ENCODE data around the gene IKZF1.

Gene IKZF1

DNA sequence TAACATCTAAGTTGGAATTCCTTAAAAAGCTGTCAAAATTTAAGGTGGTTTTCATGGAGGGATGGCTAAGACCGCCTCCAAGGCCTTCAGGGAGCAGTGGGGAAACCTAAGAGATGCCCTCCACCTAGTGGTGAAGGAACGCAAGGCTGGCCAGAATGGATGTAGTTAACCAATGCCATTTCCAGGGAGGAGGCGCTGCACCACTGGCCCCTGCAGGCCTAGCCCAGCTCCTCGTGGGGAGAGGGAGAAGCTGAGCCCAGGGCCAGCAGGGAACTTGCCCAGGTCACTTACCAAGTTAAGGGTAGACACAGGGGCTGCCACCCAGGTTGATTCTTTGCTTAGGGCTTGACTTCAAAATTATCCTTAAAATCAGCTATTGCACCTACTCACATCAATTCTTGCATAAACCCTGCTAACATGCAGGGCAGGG is 113.6 kb downstream of the IKZF1 start:
- peak; percentile 73 to 83 for DNase-seq

DNA sequence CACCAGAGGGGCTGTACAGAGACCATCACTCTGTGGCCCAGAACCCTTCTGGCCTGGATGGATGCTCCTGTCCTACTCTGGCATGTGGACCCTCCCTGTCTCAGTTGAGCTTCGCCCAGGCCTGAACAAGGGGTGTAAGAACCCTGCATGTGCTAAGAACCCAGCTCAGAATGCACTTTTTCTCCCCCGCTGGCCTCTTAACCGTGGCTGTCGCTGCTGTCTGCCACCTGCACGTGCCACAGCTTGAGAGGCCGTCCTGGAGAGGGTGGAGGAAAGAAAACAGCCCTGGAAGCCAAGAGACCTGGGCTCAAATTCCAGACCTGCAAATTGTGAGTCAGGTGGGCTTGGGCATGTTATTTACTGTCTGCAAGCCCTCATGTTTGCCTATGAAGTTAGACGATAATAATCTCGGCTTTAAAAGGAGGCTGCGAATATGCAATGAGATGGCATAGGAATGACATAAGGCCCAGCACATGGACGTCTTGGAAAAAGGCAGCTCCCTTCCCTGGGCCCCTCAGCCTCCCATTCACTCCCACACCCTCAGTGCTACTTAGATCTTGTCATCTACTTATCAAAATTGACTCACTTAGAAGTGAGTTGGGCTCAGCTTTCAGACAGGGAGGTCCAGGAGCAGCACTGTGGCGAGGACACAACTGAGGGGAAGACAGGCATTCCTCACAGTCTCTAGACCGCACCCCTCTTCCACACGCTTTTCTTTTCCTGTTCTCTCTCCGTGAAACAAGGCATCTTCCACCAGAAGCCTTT is 114.2 kb downstream of the IKZF1 start:
- no peak for DNase-seq

DNA sequence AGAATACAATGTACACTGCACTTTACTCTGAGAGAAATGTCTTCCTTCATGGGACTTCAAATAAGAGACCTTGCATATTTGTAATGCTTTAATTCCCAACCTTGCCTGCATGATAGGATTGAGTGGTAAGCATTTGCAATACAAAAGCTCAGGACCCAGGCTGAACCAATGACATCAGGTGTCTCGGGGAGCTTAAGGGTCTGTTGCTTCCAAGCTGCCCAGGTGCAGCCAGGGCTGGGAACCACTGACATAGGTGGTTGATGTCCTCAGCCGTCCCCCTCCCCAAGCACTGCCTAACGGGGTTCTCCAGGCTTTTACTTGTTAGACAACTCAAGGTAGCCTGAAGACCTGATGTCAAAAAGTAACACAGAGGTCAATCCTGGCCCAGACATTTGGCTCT is 116.5 kb downstream of the IKZF1 start:
- no peak for DNase-seq

DNA sequence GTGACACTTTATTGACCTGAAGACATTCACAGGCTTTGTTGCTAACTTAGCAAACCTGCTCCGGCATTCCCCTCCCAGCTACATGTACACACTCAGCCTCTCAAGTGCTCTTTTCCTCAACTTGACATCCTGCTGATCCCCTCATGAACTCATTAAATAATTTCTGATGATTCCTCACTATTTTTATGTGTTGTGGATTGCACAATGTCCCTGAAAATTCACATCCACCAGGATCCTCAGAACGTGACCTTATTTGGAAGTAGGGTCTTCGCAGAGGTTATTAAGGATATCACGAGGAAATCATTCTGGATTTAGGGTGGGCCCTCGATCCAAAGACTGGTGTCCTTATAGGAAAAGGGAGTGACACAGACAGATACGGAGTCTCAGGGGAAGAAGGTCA is 118.3 kb downstream of the IKZF1 start:
- DNase-seq, result no peak

DNA sequence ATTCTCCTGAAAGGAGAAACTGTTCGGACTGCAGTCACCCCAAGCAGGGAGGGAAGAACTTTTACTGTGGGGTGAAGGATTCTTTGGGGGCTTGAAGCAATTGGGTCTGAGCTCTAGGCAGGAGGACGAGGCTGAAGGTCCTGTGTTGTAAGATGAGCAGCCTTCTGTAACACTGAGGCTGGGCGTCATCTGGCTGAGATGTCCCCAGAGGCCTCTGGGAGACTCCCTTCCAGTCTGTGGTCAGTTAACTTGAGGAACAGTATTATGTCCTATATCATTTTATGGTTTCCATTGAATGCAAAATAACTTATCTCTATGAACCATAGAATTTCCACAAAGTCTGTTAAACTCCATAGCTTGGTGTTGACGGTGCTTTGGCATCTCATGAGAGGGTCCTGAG is 119.3 kb downstream of the IKZF1 start:
- DNase-seq, result no peak

DNA sequence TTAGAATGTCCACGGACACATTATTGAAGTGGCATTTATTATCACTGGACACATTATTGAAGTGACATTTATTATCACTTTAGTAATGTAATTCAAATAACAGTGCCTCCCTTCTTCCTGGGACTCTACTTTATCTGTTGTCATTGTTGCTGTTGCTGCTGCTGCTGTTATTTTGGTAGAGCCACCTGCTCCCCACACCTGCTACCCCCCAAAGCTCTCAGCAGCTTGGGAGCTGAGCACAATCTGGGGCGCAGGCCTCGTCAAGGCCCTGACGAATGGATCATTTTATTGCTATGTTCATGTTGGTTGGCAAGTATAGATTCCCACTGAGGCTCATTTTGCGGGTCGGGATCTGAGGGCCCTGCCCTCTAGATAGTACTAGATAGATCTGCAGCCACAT is 120.8 kb downstream of the IKZF1 start:
- no peak for DNase-seq

DNA sequence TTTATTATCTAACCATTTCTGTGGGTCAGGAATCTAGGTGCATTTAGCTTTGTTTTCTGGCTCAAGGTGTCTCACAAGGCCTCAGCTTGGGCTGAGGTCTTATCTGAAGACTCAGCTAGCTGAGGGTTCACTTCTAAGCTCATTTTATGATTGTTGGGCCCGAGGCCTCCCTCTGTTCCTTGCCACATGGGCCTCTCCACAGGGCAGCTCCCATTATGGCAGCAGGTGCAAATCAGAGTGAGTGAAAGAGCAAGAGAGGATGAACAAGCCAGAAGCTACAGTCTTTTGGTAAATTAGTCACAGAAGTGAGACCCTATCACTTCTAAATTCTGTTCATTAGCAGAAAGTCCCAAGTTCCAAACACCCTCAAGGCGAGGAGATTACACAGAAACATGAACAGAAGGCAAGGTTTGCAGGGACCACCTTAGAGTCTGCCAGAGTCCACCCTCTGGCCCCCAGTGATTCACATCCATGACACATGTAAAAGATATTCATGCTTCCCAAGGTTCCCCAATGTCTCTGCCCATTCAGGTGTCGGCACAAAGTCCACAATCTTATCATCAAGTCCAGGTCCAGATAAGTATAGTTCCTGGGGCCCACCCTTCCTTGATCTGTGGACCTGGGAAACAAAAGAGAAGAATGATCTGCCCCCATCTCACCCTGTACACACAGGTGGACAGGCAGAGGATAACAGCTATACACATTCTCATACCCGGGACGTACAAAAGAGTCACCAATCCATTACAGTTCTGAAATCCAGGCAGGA is 121.9 kb downstream of the IKZF1 start:
- DNase-seq, result no peak

DNA sequence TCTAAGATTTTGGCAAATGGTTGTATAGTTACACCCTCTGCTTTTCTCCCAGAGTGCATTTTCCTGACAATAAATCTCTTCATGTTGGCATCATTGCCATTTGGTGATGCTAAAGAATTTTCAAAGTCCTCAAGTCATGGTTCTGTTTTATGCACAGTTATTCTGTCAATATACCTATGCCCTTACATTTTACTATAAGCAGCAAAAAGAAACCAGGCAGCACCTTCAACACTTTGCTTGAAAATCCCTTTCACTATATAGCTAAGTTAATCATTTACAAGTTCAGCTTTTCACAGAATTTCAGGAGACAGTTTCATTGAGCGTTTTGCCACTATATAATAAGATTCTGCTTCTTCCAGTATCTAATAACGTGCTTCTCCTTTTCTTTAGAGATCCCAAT is 123.0 kb downstream of the IKZF1 start:
- no peak for DNase-seq

DNA sequence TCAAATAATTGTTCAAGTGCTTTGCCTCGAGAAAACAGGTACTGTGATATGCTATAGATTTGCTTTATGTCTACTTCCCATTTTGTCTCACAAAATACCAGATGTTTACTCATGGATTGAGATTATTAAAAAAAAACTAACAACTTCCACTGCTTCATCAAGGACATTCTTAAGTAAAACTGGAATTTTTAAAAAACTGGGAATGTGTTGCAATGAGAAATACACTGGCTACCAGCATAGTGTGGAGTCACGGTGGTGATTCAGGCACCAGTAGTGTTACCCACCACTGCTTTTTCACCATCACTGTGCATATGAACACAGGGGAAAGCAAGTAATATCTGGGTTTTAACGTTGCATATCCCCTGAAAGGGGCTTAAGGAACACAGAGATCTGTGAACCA is 124.4 kb downstream of the IKZF1 start:
- DNase-seq, result no peak

DNA sequence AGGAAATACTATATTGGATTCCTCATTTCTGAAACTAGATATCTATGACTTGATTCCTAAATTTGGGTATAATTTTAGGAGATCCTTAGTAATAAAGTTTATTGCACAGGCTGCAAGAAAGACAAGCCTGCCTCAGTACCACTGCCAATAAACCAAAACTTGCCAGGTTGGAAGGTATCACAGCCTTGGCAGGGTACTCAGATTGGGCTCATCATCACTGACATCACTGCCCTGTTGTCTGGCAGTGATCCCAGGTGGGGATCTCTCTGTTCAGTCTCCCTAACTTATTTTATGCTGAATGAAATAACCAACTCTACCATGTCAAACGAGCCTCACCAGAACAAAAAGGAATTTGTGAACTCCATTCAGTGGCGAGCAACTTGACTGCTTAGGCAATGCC is 126.8 kb downstream of the IKZF1 start:
- peak; percentile 21 to 54 for DNase-seq

DNA sequence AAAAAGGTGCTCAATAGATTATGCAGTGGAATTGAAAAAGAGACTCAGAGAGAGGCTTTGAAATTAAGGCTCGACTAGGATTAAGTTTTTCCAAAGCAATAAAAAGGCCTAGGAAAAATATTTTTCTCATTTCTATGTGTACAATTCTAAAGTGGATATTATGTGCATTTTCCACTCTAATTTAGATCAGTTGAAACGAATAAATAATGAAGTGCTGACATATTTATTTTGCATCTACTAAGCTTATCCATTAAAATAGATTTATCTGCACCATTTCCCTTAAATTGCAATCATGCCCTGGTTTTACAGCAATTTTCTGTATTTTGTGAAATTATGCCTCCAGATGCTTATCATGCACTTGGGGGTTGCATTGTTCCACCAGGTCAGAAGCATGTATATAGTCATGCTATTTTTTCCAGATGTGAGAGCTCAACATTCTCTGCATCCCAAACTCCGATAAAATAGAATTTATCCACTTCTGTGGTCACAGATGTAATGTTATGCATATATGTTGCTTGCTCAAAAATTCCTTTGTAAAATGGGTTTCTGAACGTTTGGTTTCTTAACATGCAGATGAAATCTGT is 127.3 kb downstream of the IKZF1 start:
- no peak for DNase-seq

DNA sequence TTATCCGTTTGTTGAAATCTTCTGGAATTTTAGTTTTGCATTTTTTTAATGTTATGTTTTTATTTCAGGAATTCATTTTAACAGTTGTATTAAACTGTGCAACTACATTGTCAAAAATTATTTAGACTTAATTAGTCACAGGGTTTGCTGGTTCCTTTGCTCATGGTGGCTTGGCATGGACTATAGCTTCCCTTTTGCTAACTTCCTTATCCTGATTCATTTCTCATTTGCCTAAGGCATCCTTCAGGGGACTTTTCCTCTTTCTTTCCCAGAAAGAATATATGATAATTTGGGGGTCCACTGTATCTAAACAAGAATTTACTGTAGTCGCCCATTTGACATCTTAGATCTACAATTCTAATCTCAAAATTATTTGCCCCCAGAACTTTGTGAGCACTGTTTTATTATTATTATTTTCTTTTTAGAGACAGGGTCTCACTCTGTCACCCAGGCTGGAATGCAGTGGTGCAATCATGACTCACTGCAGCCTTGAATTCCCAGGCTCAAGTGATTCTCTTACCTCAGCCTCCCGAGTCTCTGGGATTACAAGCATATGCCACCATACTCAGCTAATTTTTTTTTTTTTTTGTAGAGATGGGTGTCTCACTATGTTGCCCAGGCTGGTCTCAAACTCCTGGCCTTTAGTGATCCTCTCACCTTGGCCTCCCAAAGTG is 131.8 kb downstream of the IKZF1 start:
- DNase-seq, result no peak

DNA sequence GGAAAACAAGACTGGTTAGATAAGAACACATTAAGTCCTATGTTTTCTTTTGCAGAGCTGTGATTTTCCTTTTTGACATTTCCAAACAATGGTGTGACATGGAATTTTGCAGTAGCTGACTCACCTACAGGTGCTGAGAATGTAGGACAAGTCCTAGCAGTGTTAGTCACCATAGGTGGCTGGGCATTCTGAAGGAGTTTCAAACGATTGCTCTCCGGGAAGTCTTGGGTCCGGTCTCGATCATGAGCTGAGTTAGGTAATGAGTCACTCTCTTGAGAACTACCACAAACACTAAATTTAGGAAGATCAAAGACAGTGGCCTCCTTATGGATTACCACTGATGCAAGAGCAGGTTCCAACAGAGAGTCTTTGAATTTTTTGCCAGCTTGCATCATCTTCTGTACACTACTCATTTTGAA is 142.0 kb downstream of the IKZF1 start:
- DNase-seq, result no peak

DNA sequence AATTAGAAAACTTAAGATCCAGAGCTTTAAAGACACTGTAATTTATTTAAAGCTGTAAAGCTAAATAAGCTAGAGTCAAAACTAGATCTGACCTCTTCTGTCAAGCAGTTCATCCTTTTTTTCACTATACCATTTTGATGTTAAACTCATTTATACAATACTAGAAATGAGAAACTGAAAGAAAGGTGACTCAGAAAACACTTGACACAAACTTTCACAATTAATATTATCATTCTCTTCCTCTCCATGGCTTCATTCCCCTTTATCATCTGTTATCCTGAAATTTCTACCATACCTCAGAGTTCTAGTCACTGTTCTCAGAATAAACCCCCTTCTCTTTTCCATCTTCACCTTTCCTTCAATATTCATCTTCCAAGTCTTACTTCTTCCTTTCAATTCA is 144.3 kb downstream of the IKZF1 start:
- DNase-seq, result no peak

DNA sequence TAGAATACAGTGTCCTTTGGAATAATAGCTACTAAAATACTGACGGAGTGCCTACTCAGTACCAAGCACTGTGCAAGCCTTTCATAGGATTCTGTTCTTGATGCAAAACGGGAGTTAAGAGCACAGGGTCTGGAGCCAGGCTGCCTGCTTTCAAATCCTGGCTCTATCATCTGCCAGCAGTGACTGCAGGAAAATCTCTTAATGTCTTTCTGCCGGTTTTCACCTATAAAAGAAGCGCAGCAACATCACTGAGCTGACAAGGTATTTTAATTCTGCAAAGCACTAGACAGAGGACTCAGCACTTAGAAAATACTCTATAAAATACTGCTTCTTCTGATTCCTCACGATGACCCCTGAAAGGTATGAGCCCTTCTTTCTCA is 145.0 kb downstream of the IKZF1 start:
- no peak for DNase-seq

DNA sequence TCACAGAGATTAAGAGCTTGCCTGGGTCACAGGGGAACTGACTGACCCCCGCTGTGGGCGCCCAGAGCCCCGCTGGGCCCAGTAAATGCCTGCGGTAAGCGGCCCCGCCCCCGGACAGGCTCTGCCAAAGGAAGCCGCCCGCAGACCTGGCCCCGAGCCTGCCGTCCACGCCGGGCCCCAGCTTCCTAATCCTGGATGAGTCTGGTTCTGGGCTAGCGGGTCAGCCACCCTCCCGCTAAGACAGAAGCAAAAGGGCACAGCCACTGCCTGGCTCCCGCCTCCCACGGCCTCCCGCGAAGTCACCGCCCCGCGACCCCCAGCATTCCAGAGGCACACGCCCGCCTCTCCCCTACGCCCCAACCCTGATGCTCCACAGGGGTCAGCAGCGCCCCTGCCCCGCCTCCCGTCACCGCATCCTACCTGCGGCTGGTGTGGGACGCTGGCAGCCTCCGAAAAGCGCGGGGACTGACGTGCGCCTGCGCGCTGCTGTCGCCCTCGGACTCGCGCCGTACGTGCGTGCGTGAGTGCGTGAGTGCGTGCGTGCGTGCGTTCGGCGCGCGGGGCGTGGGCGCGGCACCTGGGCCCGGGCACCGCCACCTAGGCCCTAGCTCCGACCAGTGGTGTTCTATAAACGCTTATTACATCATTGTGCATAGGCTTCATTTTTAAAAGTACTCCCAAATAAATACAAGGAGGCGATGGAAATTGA is 145.5 kb downstream of the IKZF1 start, which contains the start of gene FIGNL1:
TSS of gene FIGNL1 (minus strand) at position 470 of the 709 bp plus-strand sequence. CDS start 3,063 bp downstream, outside the sequence.
- DNase-seq, result peak; percentile 38 to 90

DNA sequence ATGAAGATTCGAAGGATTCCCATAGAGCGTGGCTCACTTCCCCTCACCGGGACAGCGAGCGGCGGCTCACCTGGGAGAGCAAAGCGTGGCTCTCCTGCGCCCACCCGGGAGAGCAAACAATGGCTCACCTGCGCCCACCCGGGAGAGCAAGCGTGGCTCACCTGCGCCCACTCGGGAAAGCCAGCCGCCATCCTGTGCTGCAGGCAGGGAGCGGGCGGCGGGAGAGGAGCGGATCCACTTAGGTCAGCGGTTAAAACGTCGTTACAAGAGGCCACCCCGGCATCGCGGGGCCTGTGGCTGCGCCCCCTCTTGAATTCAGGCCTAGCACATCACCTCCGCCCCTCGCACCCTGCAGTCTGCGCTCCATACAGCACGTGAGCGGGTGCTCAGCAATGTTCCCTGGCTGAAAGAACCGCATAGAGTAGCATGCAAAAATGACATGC is 146.1 kb downstream of the IKZF1 start:
- no peak for DNase-seq

Data from NCI-H446 (cell line).